H9 (cell line): ENCODE data around the gene UBXN10. TPM values are rescaled to one million over a fixed set of nuclear protein-coding genes. Genes with fewer than 3 reads are reported as not detected.

Experiments
- DNase-seq: peaks from one replicate; pipeline ENCODE4 v3.0.0-alpha.2; 2017
- H2AFZ ChIP-seq: one replicate; pipeline ENCODE4 v1.6.1; 2013; ENCODE audit warnings: mild to moderate bottlenecking, low read length, control low read depth, moderate library complexity
- H2AK5ac ChIP-seq: 2 replicates; pipeline ENCODE4 v1.6.1; 2013; ENCODE audit warnings: low read length, control low read depth, mixed read lengths; ENCODE audit not compliant: insufficient read length
- H2BK120ac ChIP-seq: one replicate; pipeline ENCODE4 v1.6.1; 2013; ENCODE audit warnings: low read depth, mild to moderate bottlenecking, low read length, control low read depth, inconsistent platforms; ENCODE audit not compliant: poor library complexity, severe bottlenecking
- H2BK12ac ChIP-seq: 2 replicates; pipeline ENCODE4 v1.6.1; 2013; ENCODE audit warnings: low read length, control low read depth, mixed read lengths, low read depth; ENCODE audit not compliant: insufficient read length
- H2BK15ac ChIP-seq: 2 replicates; pipeline ENCODE4 v1.6.1; 2013; ENCODE audit warnings: low read depth, low read length, control low read depth
- H2BK20ac ChIP-seq: one replicate; pipeline ENCODE4 v1.6.1; 2013; ENCODE audit warnings: low read depth, mild to moderate bottlenecking, low read length, control low read depth, inconsistent platforms; ENCODE audit not compliant: poor library complexity, severe bottlenecking
- H2BK5ac ChIP-seq: 2 replicates; pipeline ENCODE4 v1.6.1; 2013; ENCODE audit warnings: low read length, control low read depth, mixed read lengths; ENCODE audit not compliant: insufficient read length
- H3K14ac ChIP-seq: 2 replicates; pipeline ENCODE4 v1.6.1; 2013; ENCODE audit warnings: low read length, control low read depth; ENCODE audit not compliant: insufficient read depth
- H3K18ac ChIP-seq: 2 replicates; pipeline ENCODE4 v1.6.1; 2013; ENCODE audit warnings: low read depth, mild to moderate bottlenecking, mixed read lengths, low read length, control low read depth; ENCODE audit not compliant: insufficient read length
- H3K23ac ChIP-seq: 2 replicates; pipeline ENCODE4 v1.6.1; 2013; ENCODE audit warnings: low read length, control low read depth, mixed read lengths, low read depth; ENCODE audit not compliant: insufficient read length
- H3K23me2 ChIP-seq: 2 replicates; pipeline ENCODE4 v1.6.1; 2013; ENCODE audit warnings: low read depth, mild to moderate bottlenecking, mixed read lengths, low read length, control low read depth; ENCODE audit not compliant: insufficient read length, poor library complexity, severe bottlenecking
- H3K27ac ChIP-seq: 2 replicates; pipeline ENCODE4 v1.5.1; 2013; ENCODE audit warnings: low read length, control low read depth, mixed read lengths, low read depth; ENCODE audit not compliant: insufficient read length
- H3K27me3 ChIP-seq: 2 replicates; pipeline ENCODE4 v1.6.1; 2013; ENCODE audit warnings: low read length, control low read depth, inconsistent platforms; ENCODE audit not compliant: insufficient read depth
- H3K4ac ChIP-seq: 2 replicates; pipeline ENCODE4 v1.6.1; 2013; ENCODE audit warnings: low read depth, mild to moderate bottlenecking, control low read depth, inconsistent platforms, low read length, moderate library complexity
- H3K4me1 ChIP-seq: 2 replicates; pipeline ENCODE4 v1.6.1; 2013; ENCODE audit warnings: low read length, control low read depth, inconsistent platforms; ENCODE audit not compliant: insufficient read depth
- H3K4me2 ChIP-seq: 2 replicates; pipeline ENCODE4 v1.6.1; 2013; ENCODE audit warnings: low read length, control low read depth, mixed read lengths; ENCODE audit not compliant: insufficient read length, insufficient read depth
- H3K56ac ChIP-seq: 2 replicates; pipeline ENCODE4 v1.6.1; 2013; ENCODE audit warnings: low read depth, mild to moderate bottlenecking, mixed read lengths, low read length, control low read depth; ENCODE audit not compliant: insufficient read length
- H3K79me1 ChIP-seq: 2 replicates; pipeline ENCODE4 v1.6.1; 2013; ENCODE audit warnings: low read depth, mild to moderate bottlenecking, moderate library complexity, low read length, control low read depth, inconsistent platforms; ENCODE audit not compliant: insufficient read depth, poor library complexity, severe bottlenecking
- H3K79me2 ChIP-seq: 2 replicates; pipeline ENCODE4 v1.6.1; 2013; ENCODE audit warnings: low read length, control low read depth, inconsistent platforms; ENCODE audit not compliant: insufficient read depth
- H3K9ac ChIP-seq: 2 replicates; pipeline ENCODE4 v1.6.1; 2013; ENCODE audit warnings: low read length, control low read depth, mixed read lengths; ENCODE audit not compliant: insufficient read length; ENCODE audit errors: extremely low read depth
- H3K9me3 ChIP-seq: one replicate; pipeline ENCODE4 v1.6.1; 2013; ENCODE audit warnings: low read depth, low read length, inconsistent platforms; ENCODE audit not compliant: control insufficient read depth
- H3T11ph ChIP-seq: one replicate; pipeline ENCODE4 v1.6.1; 2013; ENCODE audit warnings: mild to moderate bottlenecking, low read length, control low read depth, inconsistent platforms
- H4K20me1 ChIP-seq: one replicate; pipeline ENCODE4 v1.6.1; 2013; ENCODE audit not compliant: control insufficient read depth, insufficient read length, insufficient read depth
- H4K5ac ChIP-seq: 2 replicates; pipeline ENCODE4 v1.6.1; 2013; ENCODE audit warnings: low read depth, mild to moderate bottlenecking, mixed read lengths, low read length, control low read depth; ENCODE audit not compliant: insufficient read length
- H4K8ac ChIP-seq: replicated peaks from 2 replicates; pipeline ENCODE4 v1.6.1; 2013; ENCODE audit warnings: low read length, control low read depth, mixed read lengths, low read depth; ENCODE audit not compliant: insufficient read length
- H4K91ac ChIP-seq: 2 replicates; pipeline ENCODE4 v1.6.1; 2013; ENCODE audit warnings: low read depth, mild to moderate bottlenecking, moderate library complexity, mixed read lengths, low read length, control low read depth; ENCODE audit not compliant: insufficient read length
- H3K27ac Mint-ChIP-seq, 3 experiments: 2 replicates in 2 of 3; 3 replicates in 1 of 3; pipeline ENCODE4 v1.8.0; 2020 to 2021; ENCODE audit warnings: mixed read lengths in 3 of 3, mild to moderate bottlenecking in 1 of 3, moderate library complexity in 1 of 3
- H3K27me3 Mint-ChIP-seq: 2 replicates; pipeline ENCODE4 v1.8.0; 2021; ENCODE audit warnings: low read depth, mild to moderate bottlenecking, moderate library complexity, mixed read lengths
- H3K36me3 Mint-ChIP-seq, 3 experiments: 2 replicates in 2 of 3; 3 replicates in 1 of 3; pipeline ENCODE4 v1.8.0; 2020 to 2021; ENCODE audit warnings: low read depth in 3 of 3, mixed read lengths in 3 of 3; ENCODE audit not compliant: insufficient read depth in 1 of 3
- H3K4me1 Mint-ChIP-seq, 2 experiments: 2 replicates each; pipeline ENCODE4 v1.8.0; 2020; ENCODE audit warnings: mixed read lengths in 2 of 2
- H3K4me3 Mint-ChIP-seq, 2 experiments: 2 replicates in 1 of 2; 3 replicates in 1 of 2; pipeline ENCODE4 v1.8.0; 2020 to 2021; ENCODE audit warnings: mild to moderate bottlenecking in 2 of 2, mixed read lengths in 2 of 2, moderate library complexity in 1 of 2
- H3K9me3 Mint-ChIP-seq, 2 experiments: 2 replicates in 1 of 2; 3 replicates in 1 of 2; pipeline ENCODE4 v1.8.0; 2020; ENCODE audit warnings: mild to moderate bottlenecking in 2 of 2, mixed read lengths in 2 of 2, moderate library complexity in 1 of 2
- WGBS: extraction: QIAGEN DNeasy Blood & Tissue Kit; methylation state at CpG from one replicate; pipeline ENCODE4 v1.1.7; 2013; ENCODE audit warnings: missing lambda C conversion rate, low lambda C conversion rate, mixed read lengths; ENCODE audit not compliant: insufficient read length; ENCODE audit errors: extremely low coverage; 5-methylcytosine and 5-hydroxymethylcytosine counted together
- total RNA-seq: library from RNA; stranded (reverse); gene quantifications from 2 replicates; pipeline ENCODE4 v1.2.1, GENCODE V29; 2021
- TF ChIP-seq, protein P1 (sequence below): fragments of 200-600 bp; sonication (generic); conservative IDR thresholded peaks from 3 replicates; pipeline ENCODE4 v1.8.0; 2021; ENCODE audit warnings: antibody characterized with exemption, mild to moderate bottlenecking

UBXN10 gene
- total RNA-seq, 1 experiment from 2014 or later: 0.59 TPM

DNA sequence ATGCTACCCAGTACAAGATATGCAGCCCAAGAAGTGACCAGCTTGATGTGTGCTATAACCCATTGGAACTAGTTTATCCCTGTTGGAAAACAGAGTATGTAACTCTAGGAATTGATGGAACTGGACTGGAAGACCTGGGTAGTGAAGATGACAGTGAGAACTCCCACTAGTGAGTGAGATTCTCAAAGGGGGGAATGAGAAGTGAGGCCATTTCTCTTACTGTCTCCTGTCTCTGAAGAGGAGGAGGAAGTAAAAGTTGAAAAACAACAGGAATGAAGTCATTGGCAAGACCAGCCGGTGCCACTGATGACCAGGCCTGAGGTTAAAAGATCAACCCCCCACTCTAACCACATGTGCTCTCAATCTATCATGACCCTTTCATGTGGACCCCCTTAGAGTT, 25.9 kb upstream of the UBXN10 start:
- H2BK120ac ChIP-seq: no peak overlapping the region
- no peak overlapping the region for H4K5ac ChIP-seq
- no peak overlapping the region for H3K14ac ChIP-seq
- H3K36me3 Mint-ChIP-seq: peaks cover 7 to 16% (median 7%) of the 10 kb centered on the region in 3 experiments; a peak in 5 of 7 replicates
- no peak overlapping the region for H2AFZ ChIP-seq
- H3K4me3 Mint-ChIP-seq: no peak overlapping the region
- H4K8ac ChIP-seq: no peak overlapping the region
- no peaks in the 10 kb centered on the region for H3K27me3 ChIP-seq
- no peaks in the 10 kb centered on the region for H3K79me2 ChIP-seq
- H3K79me1 ChIP-seq: no peaks in the 10 kb centered on the region
- H3K23me2 ChIP-seq: no peaks in the 10 kb centered on the region
- no peak overlapping the region for H3K23ac ChIP-seq
- H2BK20ac ChIP-seq: no peak overlapping the region
- no peak overlapping the region for H2BK12ac ChIP-seq
- peaks cover 40 to 44% of the 10 kb centered on the region in 2 experiments for H3K9me3 Mint-ChIP-seq
- WGBS: no CpG with 5 or more reads among the region's 1 CpG
- no peak for DNase-seq
- H3K4me1 ChIP-seq: no peaks in the 10 kb centered on the region
- H3K56ac ChIP-seq: no peak overlapping the region
- no peak overlapping the region for H4K91ac ChIP-seq
- H3K4me2 ChIP-seq: no peak overlapping the region
- no peak overlapping the region for H3K18ac ChIP-seq
- no peak overlapping the region for H2AK5ac ChIP-seq
- H3K4me1 Mint-ChIP-seq: peaks cover 3 to 5% of the 10 kb centered on the region in 2 experiments; a peak in 2 of 4 replicates
- H3K4ac ChIP-seq: no peak overlapping the region
- TF ChIP-seq, protein P1, sequence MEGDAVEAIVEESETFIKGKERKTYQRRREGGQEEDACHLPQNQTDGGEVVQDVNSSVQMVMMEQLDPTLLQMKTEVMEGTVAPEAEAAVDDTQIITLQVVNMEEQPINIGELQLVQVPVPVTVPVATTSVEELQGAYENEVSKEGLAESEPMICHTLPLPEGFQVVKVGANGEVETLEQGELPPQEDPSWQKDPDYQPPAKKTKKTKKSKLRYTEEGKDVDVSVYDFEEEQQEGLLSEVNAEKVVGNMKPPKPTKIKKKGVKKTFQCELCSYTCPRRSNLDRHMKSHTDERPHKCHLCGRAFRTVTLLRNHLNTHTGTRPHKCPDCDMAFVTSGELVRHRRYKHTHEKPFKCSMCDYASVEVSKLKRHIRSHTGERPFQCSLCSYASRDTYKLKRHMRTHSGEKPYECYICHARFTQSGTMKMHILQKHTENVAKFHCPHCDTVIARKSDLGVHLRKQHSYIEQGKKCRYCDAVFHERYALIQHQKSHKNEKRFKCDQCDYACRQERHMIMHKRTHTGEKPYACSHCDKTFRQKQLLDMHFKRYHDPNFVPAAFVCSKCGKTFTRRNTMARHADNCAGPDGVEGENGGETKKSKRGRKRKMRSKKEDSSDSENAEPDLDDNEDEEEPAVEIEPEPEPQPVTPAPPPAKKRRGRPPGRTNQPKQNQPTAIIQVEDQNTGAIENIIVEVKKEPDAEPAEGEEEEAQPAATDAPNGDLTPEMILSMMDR: no peak
- peaks cover 16% of the 10 kb centered on the region for H3K9me3 ChIP-seq
- no peak overlapping the region for H3K9ac ChIP-seq
- no peak overlapping the region for H2BK15ac ChIP-seq
- H3K27ac ChIP-seq: no peak overlapping the region
- peaks cover 27% of the 10 kb centered on the region for H3K27me3 Mint-ChIP-seq
- no peak overlapping the region for H3T11ph ChIP-seq
- H3K27ac Mint-ChIP-seq: no peak overlapping the region
- H4K20me1 ChIP-seq: no peaks in the 10 kb centered on the region
- H2BK5ac ChIP-seq: no peak overlapping the region
